GM12875 (cell line): Measurements from ENCODE around the gene DOCK7.

Source experiments
- H3K4me3 ChIP-seq: one replicate; pipeline ENCODE4 v1.5.1; 2011; ENCODE audit warnings: low read depth, low read length, control low read depth
- TF ChIP-seq, protein P1 (sequence below): IDR thresholded peaks from 2 replicates; pipeline ENCODE4 v1.5.1; 2011; ENCODE audit warnings: low read depth, mild to moderate bottlenecking, control low read depth, inconsistent platforms, low read length, moderate library complexity, borderline replicate concordance; ENCODE audit not compliant: insufficient read depth

Gene DOCK7

DNA sequence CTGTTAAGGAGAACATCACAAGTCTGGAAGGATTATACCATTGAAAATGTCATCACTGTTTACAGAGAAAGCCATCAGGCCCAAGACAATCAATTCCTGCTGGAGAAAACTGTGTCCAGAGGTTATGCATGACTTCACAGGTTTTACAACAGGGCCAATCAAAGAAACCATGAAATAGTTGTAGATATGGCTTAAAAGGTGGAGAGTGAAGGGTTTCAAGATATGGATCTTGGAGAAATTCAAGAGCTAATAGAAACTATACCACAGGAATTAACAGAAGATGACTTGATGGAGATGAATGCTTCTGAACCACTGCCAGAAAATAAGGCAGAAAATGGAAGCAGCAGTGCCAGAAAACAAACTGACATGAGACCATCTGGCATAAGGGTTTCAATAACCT is 221.1 kb downstream of the DOCK7 start:
- TF ChIP-seq, protein P1, sequence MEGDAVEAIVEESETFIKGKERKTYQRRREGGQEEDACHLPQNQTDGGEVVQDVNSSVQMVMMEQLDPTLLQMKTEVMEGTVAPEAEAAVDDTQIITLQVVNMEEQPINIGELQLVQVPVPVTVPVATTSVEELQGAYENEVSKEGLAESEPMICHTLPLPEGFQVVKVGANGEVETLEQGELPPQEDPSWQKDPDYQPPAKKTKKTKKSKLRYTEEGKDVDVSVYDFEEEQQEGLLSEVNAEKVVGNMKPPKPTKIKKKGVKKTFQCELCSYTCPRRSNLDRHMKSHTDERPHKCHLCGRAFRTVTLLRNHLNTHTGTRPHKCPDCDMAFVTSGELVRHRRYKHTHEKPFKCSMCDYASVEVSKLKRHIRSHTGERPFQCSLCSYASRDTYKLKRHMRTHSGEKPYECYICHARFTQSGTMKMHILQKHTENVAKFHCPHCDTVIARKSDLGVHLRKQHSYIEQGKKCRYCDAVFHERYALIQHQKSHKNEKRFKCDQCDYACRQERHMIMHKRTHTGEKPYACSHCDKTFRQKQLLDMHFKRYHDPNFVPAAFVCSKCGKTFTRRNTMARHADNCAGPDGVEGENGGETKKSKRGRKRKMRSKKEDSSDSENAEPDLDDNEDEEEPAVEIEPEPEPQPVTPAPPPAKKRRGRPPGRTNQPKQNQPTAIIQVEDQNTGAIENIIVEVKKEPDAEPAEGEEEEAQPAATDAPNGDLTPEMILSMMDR = no peak
- H3K4me3 ChIP-seq = no peak overlapping the region

DNA sequence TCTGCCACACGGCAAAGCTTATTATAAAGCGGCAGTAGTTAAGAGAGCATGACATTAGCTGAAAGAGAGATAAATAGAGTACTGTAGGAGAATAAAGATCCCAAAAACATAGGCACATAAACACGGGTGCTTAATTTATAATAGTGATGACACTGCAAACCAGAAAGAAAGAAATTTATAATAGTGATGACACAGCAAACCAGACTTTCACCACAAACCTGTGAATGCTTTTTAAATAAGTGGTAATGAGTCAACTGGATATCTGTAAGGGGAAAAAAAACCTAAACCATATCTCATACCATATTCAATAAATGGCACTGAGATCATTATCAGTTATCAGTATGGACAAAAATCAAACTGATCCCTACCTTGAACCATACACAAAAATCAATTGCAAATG is 225.8 kb downstream of the DOCK7 start:
- H3K4me3 ChIP-seq = no peak overlapping the region
- TF ChIP-seq, protein P1 = no peak

DNA sequence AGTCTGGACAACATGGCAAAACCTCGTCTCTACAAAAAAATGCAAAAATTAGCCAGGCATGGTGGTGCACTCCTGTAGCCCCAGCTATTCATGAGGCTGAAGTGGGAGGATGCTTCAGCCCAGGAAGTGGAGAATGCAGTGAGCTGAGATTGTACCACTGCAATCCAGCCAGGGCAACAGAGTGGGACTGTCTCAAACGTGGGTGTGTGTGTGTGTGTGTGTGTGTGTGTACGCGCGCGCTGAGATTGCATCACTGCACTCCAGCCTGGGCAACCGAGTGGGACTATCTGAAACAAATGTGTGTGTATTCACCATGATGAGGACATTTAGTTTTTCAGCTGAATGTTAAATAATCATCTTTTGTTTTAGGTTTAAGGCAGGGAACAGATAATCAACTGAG is 230.2 kb downstream of the DOCK7 start:
- TF ChIP-seq, protein P1 = no peak
- no peak overlapping the region for H3K4me3 ChIP-seq

DNA sequence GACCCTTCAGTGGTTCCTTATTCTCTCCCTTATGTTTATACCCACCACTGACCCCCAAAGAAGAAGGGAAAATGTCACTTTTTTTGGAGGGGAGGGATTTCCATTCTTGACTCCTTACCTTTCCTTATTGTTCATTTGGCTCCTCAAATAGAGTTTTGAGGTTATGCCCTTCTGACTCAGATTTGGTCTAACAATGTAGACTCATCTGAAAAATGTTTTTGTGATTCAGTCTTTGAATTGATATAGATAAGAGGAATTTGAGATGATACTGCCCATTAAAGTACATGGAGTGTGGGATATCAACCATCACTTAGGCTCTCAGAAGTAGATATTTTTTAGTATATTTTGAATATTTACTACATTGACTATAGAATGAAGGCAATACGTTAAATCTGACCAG is 235.2 kb downstream of the DOCK7 start:
- TF ChIP-seq, protein P1 = no peak
- no peak overlapping the region for H3K4me3 ChIP-seq

DNA sequence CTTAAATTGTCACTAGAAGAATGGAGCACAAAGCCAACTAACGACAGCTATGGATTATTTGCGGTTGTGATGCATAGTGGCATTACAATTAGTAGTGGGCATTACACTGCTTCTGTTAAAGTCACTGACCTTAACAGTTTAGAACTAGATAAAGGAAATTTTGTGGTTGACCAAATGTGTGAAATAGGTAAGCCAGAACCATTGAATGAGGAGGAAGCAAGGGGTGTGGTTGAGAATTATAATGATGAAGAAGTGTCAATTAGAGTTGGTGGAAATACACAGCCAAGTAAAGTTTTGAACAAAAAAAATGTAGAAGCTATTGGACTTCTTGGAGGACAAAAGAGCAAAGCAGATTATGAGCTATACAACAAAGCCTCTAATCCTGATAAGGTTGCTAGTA is 237.9 kb downstream of the DOCK7 start:
- no peak overlapping the region for H3K4me3 ChIP-seq
- TF ChIP-seq, protein P1 = no peak

DNA sequence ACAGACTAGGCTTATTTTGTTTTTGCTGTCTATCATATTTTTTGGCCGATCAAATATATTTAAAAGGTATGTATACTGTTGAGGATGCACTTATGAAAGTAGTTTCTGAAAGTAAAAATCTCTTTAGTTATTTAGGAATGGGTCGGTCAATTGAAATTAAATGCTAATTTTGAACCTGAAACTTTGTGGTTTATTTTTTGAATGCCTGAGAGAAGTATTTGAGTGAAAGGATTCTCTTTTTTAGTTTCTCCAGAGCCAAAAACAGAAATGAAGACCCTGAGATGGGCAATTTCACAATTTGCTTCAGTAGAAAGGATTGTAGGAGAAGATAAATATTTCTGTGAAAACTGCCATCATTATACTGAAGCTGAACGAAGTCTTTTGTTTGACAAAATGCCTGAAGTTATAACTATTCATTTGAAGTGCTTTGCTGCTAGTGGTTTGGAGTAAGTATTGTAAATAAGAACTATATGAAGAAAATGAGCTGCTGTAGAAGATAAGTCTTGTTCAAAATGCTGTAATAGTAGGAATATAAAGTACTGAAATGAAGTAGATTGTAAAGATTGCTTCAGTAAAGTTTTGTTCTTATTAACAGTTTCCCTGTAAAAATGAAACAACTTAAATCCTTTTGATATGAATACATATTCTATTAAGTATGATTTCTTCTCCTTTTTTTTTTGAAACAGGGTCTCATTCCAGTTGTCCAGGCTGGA is 239.8 kb downstream of the DOCK7 start:
- H3K4me3 ChIP-seq = no peak overlapping the region
- TF ChIP-seq, protein P1 = no peak

DNA sequence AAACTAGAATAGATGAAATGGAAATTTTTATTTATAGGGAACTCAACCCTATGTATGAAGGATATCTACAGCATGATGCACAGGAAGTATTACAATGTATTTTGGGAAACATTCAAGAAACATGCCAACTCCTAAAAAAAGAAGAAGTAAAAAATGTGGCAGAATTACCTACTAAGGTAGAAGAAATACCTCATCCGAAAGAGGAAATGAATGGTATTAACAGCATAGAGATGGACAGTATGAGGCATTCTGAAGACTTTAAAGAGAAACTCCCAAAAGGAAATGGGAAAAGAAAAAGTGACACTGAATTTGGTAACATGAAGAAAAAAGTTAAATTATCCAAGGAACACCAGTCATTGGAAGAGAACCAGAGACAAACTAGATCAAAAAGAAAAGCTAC is 243.5 kb downstream of the DOCK7 start:
- no peak overlapping the region for H3K4me3 ChIP-seq
- TF ChIP-seq, protein P1 = no peak
